Mesendoderm (in vitro differentiated cells): ENCODE results near the gene MX1.

Experiments used
- DNase-seq: peaks from one replicate; pipeline ENCODE4 v3.0.0; 2013
- H2AK5ac ChIP-seq: 2 replicates; pipeline ENCODE4 v1.6.1; 2013; ENCODE audit warnings: low read length, inconsistent platforms
- H2BK120ac ChIP-seq: 2 replicates; pipeline ENCODE4 v1.6.1; 2013; ENCODE audit warnings: low read depth, mild to moderate bottlenecking, low read length, moderate library complexity, mixed read lengths
- H2BK15ac ChIP-seq: replicated peaks from 2 replicates; pipeline ENCODE4 v1.6.1; 2013; ENCODE audit warnings: low read depth, mild to moderate bottlenecking, moderate library complexity
- H2BK5ac ChIP-seq: 2 replicates; pipeline ENCODE4 v1.6.1; 2013; ENCODE audit warnings: low read length, inconsistent platforms
- H3K18ac ChIP-seq: 2 replicates; pipeline ENCODE4 v1.6.1; 2013; ENCODE audit warnings: mild to moderate bottlenecking, low read length, mixed read lengths
- H3K23ac ChIP-seq: one replicate; pipeline ENCODE4 v1.6.1; 2013; ENCODE audit warnings: low read length
- H3K27ac ChIP-seq: 2 replicates; pipeline ENCODE4 v1.5.1; 2013; ENCODE audit warnings: low read depth, mild to moderate bottlenecking, inconsistent platforms, low read length, moderate library complexity
- H3K27me3 ChIP-seq: 2 replicates; pipeline ENCODE4 v1.6.1; 2013; ENCODE audit warnings: low read length, control low read depth, mild to moderate bottlenecking, inconsistent platforms; ENCODE audit not compliant: insufficient read depth, poor library complexity
- H3K36me3 ChIP-seq: 2 replicates; pipeline ENCODE4 v1.6.1; 2013; ENCODE audit warnings: low read length, inconsistent platforms; ENCODE audit not compliant: control insufficient read depth, insufficient read depth
- H3K4ac ChIP-seq: one replicate; pipeline ENCODE4 v1.6.1; 2013; ENCODE audit warnings: low read depth, mild to moderate bottlenecking, low read length, moderate library complexity
- H3K4me1 ChIP-seq: 2 replicates; pipeline ENCODE4 v1.6.1; 2013; ENCODE audit warnings: low read depth, low read length, inconsistent platforms; ENCODE audit not compliant: control insufficient read depth
- H3K4me2 ChIP-seq: 2 replicates; pipeline ENCODE4 v1.6.1; 2013; ENCODE audit warnings: low read length
- H3K4me3 ChIP-seq: 2 replicates; pipeline ENCODE4 v1.5.1; 2013; ENCODE audit warnings: mild to moderate bottlenecking, low read length
- H3K56ac ChIP-seq: one replicate; pipeline ENCODE4 v1.6.1; 2013; ENCODE audit warnings: low read length
- H3K79me1 ChIP-seq: 2 replicates; pipeline ENCODE4 v1.6.1; 2013; ENCODE audit warnings: low read length, inconsistent platforms
- H3K79me2 ChIP-seq: 2 replicates; pipeline ENCODE4 v1.6.1; 2013; ENCODE audit warnings: mild to moderate bottlenecking, low read length; ENCODE audit not compliant: control insufficient read depth, insufficient read depth
- H3K9ac ChIP-seq: 2 replicates; pipeline ENCODE4 v1.6.1; 2013; ENCODE audit warnings: low read length, inconsistent platforms
- H4K5ac ChIP-seq: one replicate; pipeline ENCODE4 v1.6.1; 2013; ENCODE audit warnings: low read length
- H4K8ac ChIP-seq: one replicate; pipeline ENCODE4 v1.6.1; 2013; ENCODE audit warnings: low read depth, mild to moderate bottlenecking, control low read depth, low read length, moderate library complexity
- WGBS: extraction: QIAGEN DNeasy Blood & Tissue Kit; methylation state at CpG from one replicate; pipeline ENCODE4 v1.1.7; 2013; ENCODE audit warnings: low lambda C conversion rate, missing lambda C conversion rate; ENCODE audit not compliant: insufficient coverage; ENCODE audit errors: extremely low coverage; 5-methylcytosine and 5-hydroxymethylcytosine counted together

Gene MX1

GRCh38 chr21:41458559-41458958, 32.5 kb downstream of the MX1 start:
- Histone ChIP-seq H4K8ac (no peak overlapping the region), H3K4ac (no peak overlapping the region), H2BK15ac (no peak overlapping the region), H3K36me3 (no peaks in the 10 kb centered on the region), H3K4me2 (no peak overlapping the region), H3K27ac (no peak overlapping the region), H3K9ac (no peak overlapping the region), H2BK5ac (no peak overlapping the region), H3K4me3 (no peak overlapping the region), H3K79me1 (no peaks in the 10 kb centered on the region), H2AK5ac (no peak overlapping the region), H2BK120ac (no peak overlapping the region), H3K4me1 (peaks cover 2% of the 10 kb centered on the region), H3K27me3 (no peaks in the 10 kb centered on the region), H3K79me2 (no peaks in the 10 kb centered on the region), H4K5ac (no peak overlapping the region), H3K18ac (no peak overlapping the region), H3K56ac (no peak overlapping the region), H3K23ac (no peak overlapping the region)
- WGBS = no CpG with 5 or more reads among the region's 22 CpGs
- DNase-seq = no peak

- Histone ChIP-seq H3K4me2 (no peak overlapping the region), H3K27me3 (no peaks in the 10 kb centered on the region)
- WGBS = no CpG with 5 or more reads among the region's 9 CpGs
Measured at GRCh38 chr21:41459884-41460534, 34.0 kb downstream of the MX1 start.

DNA sequence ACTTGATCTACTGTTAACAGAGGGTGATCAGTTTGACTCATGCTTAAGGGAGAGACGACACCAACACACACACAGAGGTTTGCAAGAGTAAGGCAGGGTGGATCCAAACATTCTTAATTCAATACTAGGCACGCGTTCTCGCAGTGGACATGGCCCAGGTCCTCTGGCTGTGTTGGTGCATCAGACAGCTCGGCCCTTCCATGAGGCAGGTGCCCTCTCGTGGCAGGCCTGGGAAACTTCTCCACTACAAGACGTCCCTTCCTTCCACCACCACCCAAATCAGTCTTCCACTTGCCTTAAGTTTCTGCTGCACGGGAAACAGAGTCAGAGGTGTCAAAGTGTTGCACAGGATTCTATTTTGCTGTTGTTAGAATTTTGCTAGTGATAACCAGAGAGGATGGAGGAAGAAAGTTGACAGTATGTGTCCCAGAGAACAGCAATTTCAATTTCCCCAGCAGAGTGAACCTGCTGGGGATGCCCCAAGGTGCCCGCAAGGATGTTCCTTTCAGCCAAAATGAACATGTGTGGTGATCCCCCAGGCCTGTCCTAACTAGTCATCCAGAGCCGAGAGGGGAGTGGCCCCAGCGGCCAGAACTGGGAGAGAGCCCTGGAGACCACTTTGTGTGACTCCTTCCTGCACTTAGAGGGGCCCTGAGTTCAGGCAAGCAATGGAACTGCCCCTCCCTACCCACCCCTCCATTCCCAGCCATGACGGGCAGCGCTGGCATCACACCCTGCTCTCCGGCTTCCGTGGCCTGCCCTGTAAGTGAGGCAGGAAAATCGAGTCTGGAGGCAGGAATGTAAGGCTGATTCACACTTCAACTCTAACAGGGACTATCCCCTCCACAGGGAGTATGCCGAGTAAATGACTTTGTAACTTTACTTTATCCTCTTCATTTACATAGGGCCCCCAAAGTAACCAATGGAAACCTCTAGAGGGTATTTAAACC, 34.8 kb downstream of the MX1 start:
- peak; percentile 75 for DNase-seq
- H4K5ac ChIP-seq = no peak overlapping the region
- H4K8ac ChIP-seq = no peak overlapping the region
- no peak overlapping the region for H3K4ac ChIP-seq
- H3K56ac ChIP-seq = no peak overlapping the region
- H3K23ac ChIP-seq = no peak overlapping the region
- H2BK15ac ChIP-seq = no peak overlapping the region
- H3K4me1 ChIP-seq = peaks cover 2% of the 10 kb centered on the region
- H3K18ac ChIP-seq = no peak overlapping the region
- no CpG with 5 or more reads among the region's 17 CpGs for WGBS
- H2BK120ac ChIP-seq = no peak overlapping the region
- H3K27ac ChIP-seq = no peak overlapping the region
- H2BK5ac ChIP-seq = no peak overlapping the region
- no peaks in the 10 kb centered on the region for H3K79me1 ChIP-seq
- H3K9ac ChIP-seq = no peak overlapping the region
- H3K36me3 ChIP-seq = no peaks in the 10 kb centered on the region
- H3K4me2 ChIP-seq = no peak overlapping the region
- no peaks in the 10 kb centered on the region for H3K79me2 ChIP-seq
- no peak overlapping the region for H2AK5ac ChIP-seq
- no peak overlapping the region for H3K4me3 ChIP-seq
- no peaks in the 10 kb centered on the region for H3K27me3 ChIP-seq

More at GRCh38 chr21:41459884-41460534, 34.0 kb downstream of the MX1 start:
- no peak overlapping the region for H3K56ac ChIP-seq
- no peaks in the 10 kb centered on the region for H3K79me1 ChIP-seq
- H3K9ac ChIP-seq = no peak overlapping the region
- no peak overlapping the region for H3K4ac ChIP-seq
- H4K8ac ChIP-seq = no peak overlapping the region
- H3K23ac ChIP-seq = no peak overlapping the region
- no peaks in the 10 kb centered on the region for H3K79me2 ChIP-seq
- no peak overlapping the region for H2BK15ac ChIP-seq
- no peak overlapping the region for H2BK5ac ChIP-seq
- no peak overlapping the region for H3K18ac ChIP-seq
- DNase-seq = no peak
- H3K4me1 ChIP-seq = peaks cover 2% of the 10 kb centered on the region
- H3K27ac ChIP-seq = no peak overlapping the region
- H3K36me3 ChIP-seq = no peaks in the 10 kb centered on the region
- H3K4me3 ChIP-seq = no peak overlapping the region
- no peak overlapping the region for H2AK5ac ChIP-seq
- no peak overlapping the region for H4K5ac ChIP-seq
- H2BK120ac ChIP-seq = no peak overlapping the region

DNA sequence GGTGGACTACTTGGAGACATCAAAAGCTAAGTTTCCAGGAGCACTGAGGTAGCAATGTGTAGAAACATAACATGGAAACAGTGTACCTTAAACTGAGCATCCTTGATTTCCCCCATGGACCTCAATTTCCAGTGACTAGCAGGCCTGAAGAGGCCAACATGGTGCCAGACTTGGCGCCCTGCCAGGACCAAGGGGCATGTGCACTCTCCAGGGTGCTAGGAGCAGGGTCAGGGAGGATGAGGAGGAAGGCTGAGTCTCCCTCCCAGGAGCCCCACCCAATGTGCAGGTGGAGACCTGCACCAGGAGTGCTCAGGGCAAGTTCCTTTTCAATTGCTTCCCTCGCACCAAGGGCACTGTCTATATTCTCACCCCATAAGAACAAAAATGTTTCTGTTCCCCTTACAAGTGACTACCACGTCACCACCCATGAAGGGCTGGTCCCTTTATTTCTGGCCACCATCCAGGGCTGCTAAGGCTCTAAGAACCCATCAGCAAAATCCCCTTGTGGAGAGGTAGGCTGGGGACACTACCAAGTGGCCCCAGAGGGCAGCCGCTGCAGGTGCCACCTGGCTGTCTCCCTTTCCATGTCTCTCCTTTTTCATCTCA, 39.2 kb downstream of the MX1 start:
- no peak for DNase-seq
- Histone ChIP-seq H3K4me3 (no peak overlapping the region), H3K79me2 (no peaks in the 10 kb centered on the region), H3K56ac (no peak overlapping the region), H3K4me2 (no peak overlapping the region), H2BK120ac (no peak overlapping the region), H3K4me1 (peaks cover 2% of the 10 kb centered on the region), H4K8ac (no peak overlapping the region), H3K27ac (no peak overlapping the region), H3K36me3 (no peaks in the 10 kb centered on the region), H2BK5ac (no peak overlapping the region), H3K18ac (no peak overlapping the region), H3K4ac (no peak overlapping the region), H2BK15ac (no peak overlapping the region), H3K79me1 (no peaks in the 10 kb centered on the region), H3K27me3 (no peaks in the 10 kb centered on the region), H2AK5ac (no peak overlapping the region), H4K5ac (no peak overlapping the region), H3K23ac (no peak overlapping the region), H3K9ac (no peak overlapping the region)
- no CpG with 5 or more reads among the region's 4 CpGs for WGBS

DNA sequence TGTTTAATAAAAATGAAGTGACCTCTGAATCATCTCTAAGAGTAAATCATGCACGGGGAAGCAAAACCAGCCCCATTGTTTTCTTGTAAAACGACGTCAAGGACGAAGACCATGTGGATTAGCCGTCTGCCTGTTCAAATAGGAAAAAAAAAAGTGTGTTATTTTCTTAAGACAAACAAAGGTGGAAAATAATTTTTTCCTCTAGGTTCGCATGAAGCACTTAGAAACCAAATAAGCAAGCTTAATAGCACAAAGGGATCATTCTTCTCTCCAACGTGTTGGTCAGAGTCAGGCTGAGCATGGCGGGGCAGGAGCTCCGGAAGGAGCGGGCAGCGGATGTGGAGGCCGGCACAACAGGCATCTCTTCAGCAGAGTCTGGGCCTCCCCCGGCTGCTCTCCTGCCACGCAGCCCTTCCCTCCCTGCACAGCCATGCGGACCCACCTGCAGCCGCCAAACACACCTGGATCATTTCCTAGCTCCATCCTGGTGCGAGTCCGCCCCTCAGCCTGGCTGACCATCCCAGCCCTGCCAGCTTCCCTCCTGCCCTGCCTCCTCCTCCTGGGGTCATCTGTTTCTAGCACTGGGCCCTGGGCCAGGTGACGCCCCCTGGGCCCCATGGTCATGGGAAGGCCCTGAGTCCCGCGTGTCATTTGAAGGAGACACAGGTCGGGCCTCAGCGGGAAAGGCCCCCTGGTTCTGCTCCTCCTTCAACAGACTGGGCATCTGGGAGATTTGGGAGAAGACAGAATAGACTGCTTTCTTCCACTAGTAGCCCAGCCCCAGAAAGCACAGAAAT, 40.2 kb downstream of the MX1 start:
- H3K4me3 ChIP-seq = no peak overlapping the region
- H3K18ac ChIP-seq = no peak overlapping the region
- WGBS = no CpG with 5 or more reads among the region's 23 CpGs
- H3K79me1 ChIP-seq = no peaks in the 10 kb centered on the region
- no peak overlapping the region for H4K5ac ChIP-seq
- no peak overlapping the region for H2BK5ac ChIP-seq
- H2AK5ac ChIP-seq = no peak overlapping the region
- no peak overlapping the region for H2BK120ac ChIP-seq
- no peak overlapping the region for H4K8ac ChIP-seq
- no peak overlapping the region for H3K27ac ChIP-seq
- H3K27me3 ChIP-seq = no peaks in the 10 kb centered on the region
- no peak overlapping the region for H3K4me2 ChIP-seq
- no peaks in the 10 kb centered on the region for H3K36me3 ChIP-seq
- no peak overlapping the region for H3K4ac ChIP-seq
- H3K23ac ChIP-seq = no peak overlapping the region
- no peaks in the 10 kb centered on the region for H3K79me2 ChIP-seq
- no peaks in the 10 kb centered on the region for H3K4me1 ChIP-seq
- DNase-seq = no peak
- H3K9ac ChIP-seq = no peak overlapping the region
- no peak overlapping the region for H2BK15ac ChIP-seq
- no peak overlapping the region for H3K56ac ChIP-seq
